Activated CD8-positive, alpha-beta T cell treated with anti-CD3 and anti-CD28 coated beads for 36 hours (primary cell): ENCODE data around the gene SERPINA12. TPM values are rescaled to one million over a fixed set of nuclear protein-coding genes. Genes with fewer than 3 reads are reported as not detected.

Source experiments
- ATAC-seq: fragments of 200-7000 bp; cut with Tn5 transposase; one replicate; pipeline ENCODE4 v1.10.0; 2021; ENCODE audit warnings: mild to moderate bottlenecking, moderate library complexity
- CTCF ChIA-PET: fragments of 350-600 bp; sonication (Branson Sonifier 250); formaldehyde crosslinking; loops from one replicate; lab custom pipeline; 2021; ENCODE audit warnings: antibody characterized with exemption; lab: Charles Lee
- POLR2A ChIA-PET: fragments of 350-600 bp; sonication (Branson Sonifier 250); formaldehyde crosslinking; loops from one replicate; lab custom pipeline; 2021; ENCODE audit warnings: antibody characterized with exemption; lab: Charles Lee
- DNase-seq: peaks from one replicate; pipeline ENCODE4 v3.0.0-alpha.2; 2020
- H3K27ac Mint-ChIP-seq: one replicate; pipeline ENCODE4 v1.8.0; 2021; ENCODE audit warnings: mild to moderate bottlenecking, mixed read lengths
- H3K27me3 Mint-ChIP-seq: one replicate; pipeline ENCODE4 v1.8.0; 2021; ENCODE audit warnings: mixed read lengths
- H3K36me3 Mint-ChIP-seq: one replicate; pipeline ENCODE4 v1.8.0; 2021; ENCODE audit warnings: low read depth, mixed read lengths
- H3K4me1 Mint-ChIP-seq: one replicate; pipeline ENCODE4 v1.8.0; 2021; ENCODE audit warnings: low read depth, mixed read lengths
- H3K4me3 Mint-ChIP-seq: one replicate; pipeline ENCODE4 v1.8.0; 2021; ENCODE audit warnings: mild to moderate bottlenecking, moderate library complexity, mixed read lengths
- H3K9me3 Mint-ChIP-seq: one replicate; pipeline ENCODE4 v1.8.0; 2021; ENCODE audit warnings: mixed read lengths
- CTCF ChIP-seq: fragments of 200-600 bp; IDR thresholded peaks from one replicate; pipeline ENCODE4 v1.8.0; 2022; ENCODE audit warnings: antibody characterized with exemption, mild to moderate bottlenecking
- intact Hi-C: fragments of 100-400 bp; cut with micrococcal nuclease; formaldehyde crosslinking; loops from one replicate; pipeline ENCODE4 v1.10.0; 2022
- total RNA-seq, 2 experiments: library from RNA; stranded (reverse); gene quantifications; one replicate each; pipeline ENCODE4 v1.2.3, GENCODE V29; 2021

The SERPINA12 gene
- total RNA-seq, 2 experiments from 2014 or later, result not detected

DNA sequence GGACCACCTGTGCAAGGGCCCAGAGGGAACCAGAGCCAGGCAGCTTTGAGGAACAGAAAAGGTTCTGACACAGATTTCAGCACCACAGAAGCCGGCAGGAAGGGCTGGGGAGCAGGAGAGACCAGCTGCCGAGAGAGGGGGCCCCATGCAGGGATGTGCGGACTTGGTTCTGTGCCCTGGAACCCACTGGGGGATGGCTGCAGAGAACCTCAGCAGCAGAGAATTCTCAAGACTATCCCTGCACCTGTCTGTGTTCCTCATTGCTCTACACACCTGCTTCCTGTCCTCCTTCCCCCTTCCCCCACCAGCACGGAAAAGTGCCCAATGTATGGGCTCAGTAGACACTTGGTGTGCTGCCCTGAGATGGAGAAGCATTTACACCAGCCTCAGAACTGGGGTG lies 36.4 kb downstream of the SERPINA12 start:
- no peak for ATAC-seq
- TF ChIP-seq CTCF, result no peak
- intact Hi-C loops, result no loop called here
- ChIA-PET CTCF (interaction anchor here (2.2 kb wide), 1 partner anchor 13 kb away, joined by 10 read pairs; no protein-coding TSS in a partner anchor), POLR2A (no interaction called here)
- no peak for DNase-seq
- H3K4me3 Mint-ChIP-seq, result no peak overlapping the region
- H3K9me3 Mint-ChIP-seq, result no peaks in the 10 kb centered on the region
- H3K36me3 Mint-ChIP-seq, result no peaks in the 10 kb centered on the region
- H3K27me3 Mint-ChIP-seq, result peaks cover 7% of the 10 kb centered on the region
- H3K4me1 Mint-ChIP-seq, result no peaks in the 10 kb centered on the region
- H3K27ac Mint-ChIP-seq, result no peak overlapping the region

DNA sequence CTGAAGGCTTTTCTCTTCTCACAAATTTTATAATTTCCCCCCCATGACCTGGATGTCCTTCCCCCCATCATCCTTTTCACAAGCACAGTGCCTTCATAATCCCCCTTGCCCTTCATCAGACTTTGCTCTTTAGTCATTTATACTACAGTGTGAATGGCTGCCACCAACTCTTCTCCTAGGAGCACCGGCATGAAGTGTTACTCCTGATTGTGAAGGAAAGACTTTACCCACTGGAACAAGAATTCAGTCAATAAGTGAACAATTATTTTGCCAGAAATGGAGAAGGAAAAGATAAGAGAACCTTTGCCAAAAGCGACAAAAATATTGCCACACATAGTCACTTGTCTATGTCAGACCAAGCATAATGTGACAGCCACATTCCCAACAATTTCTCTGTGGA lies 38.2 kb downstream of the SERPINA12 start:
- ATAC-seq, result no peak
- no peak overlapping the region for H3K27ac Mint-ChIP-seq
- H3K36me3 Mint-ChIP-seq, result no peaks in the 10 kb centered on the region
- H3K4me1 Mint-ChIP-seq, result no peaks in the 10 kb centered on the region
- ChIA-PET POLR2A (no interaction called here), CTCF (interaction anchor here (1.0 kb wide), 1 partner anchor 47 kb away, joined by 3 read pairs; no protein-coding TSS in a partner anchor)
- intact Hi-C loops, result no loop called here
- no peak for DNase-seq
- H3K27me3 Mint-ChIP-seq, result peaks cover 11% of the 10 kb centered on the region
- no peak overlapping the region for H3K4me3 Mint-ChIP-seq
- no peak for TF ChIP-seq CTCF
- peaks cover 3% of the 10 kb centered on the region for H3K9me3 Mint-ChIP-seq

GRCh38 chr14:94470311-94470710 lies 39.0 kb downstream of the SERPINA12 start:
- Mint-ChIP-seq H3K9me3 (peaks cover 7% of the 10 kb centered on the region), H3K36me3 (no peaks in the 10 kb centered on the region), H3K27ac (no peak overlapping the region), H3K4me1 (no peaks in the 10 kb centered on the region), H3K27me3 (peaks cover 11% of the 10 kb centered on the region), H3K4me3 (no peak overlapping the region)
- ChIA-PET CTCF (interaction anchor here (1.0 kb wide), 1 partner anchor 47 kb away, joined by 3 read pairs; no protein-coding TSS in a partner anchor), POLR2A (no interaction called here)
- DNase-seq (no peak), ATAC-seq (no peak)
- intact Hi-C loops, result no loop called here
- TF ChIP-seq CTCF, result no peak

DNA sequence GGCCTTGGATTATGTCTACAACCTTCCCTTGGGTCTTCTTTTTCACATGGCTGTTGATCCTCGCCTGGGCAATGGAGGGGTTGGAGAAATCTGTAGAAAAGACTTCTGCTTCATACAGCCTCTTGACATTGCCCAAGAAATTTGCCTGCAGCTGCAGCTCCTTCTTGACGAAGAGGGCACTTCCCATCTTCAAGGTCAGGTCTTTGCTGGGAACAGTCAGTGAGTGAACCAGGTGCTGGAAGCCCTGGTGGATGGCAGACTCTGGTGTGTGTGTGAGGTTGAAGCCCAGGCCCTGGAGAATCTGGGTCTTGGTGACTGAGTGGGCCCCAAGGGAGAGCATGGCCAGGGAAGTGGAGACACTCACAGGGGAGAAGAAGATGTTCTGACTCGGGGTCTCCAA lies 40.0 kb downstream of the SERPINA12 start:
- DNase-seq, result no peak
- CTCF ChIA-PET, result interaction anchor here (1.2 kb wide), 2 partner anchors 16 to 17 kb away, joined by 3 read pairs; no protein-coding TSS in a partner anchor
- H3K4me3 Mint-ChIP-seq, result no peak overlapping the region
- H3K4me1 Mint-ChIP-seq, result no peaks in the 10 kb centered on the region
- no peak overlapping the region for H3K27ac Mint-ChIP-seq
- TF ChIP-seq CTCF, result no peak
- intact Hi-C loops, result no loop called here
- POLR2A ChIA-PET, result no interaction called here
- peaks cover 11% of the 10 kb centered on the region for H3K9me3 Mint-ChIP-seq
- ATAC-seq, result no peak
- H3K36me3 Mint-ChIP-seq, result no peaks in the 10 kb centered on the region
- H3K27me3 Mint-ChIP-seq, result peaks cover 11% of the 10 kb centered on the region

GRCh38 chr14:94467728-94468520 lies 41.3 kb downstream of the SERPINA12 start:
- ATAC-seq (no peak), DNase-seq (no peak)
- no peak for TF ChIP-seq CTCF
- H3K27me3 Mint-ChIP-seq, result peaks cover 11% of the 10 kb centered on the region
- H3K4me3 Mint-ChIP-seq, result no peak overlapping the region
- H3K36me3 Mint-ChIP-seq, result no peaks in the 10 kb centered on the region
- H3K9me3 Mint-ChIP-seq, result peaks cover 11% of the 10 kb centered on the region
- ChIA-PET POLR2A (no interaction called here), CTCF (interaction anchor here (1.2 kb wide), 2 partner anchors 17 to 18 kb away, joined by 3 read pairs; no protein-coding TSS in a partner anchor)
- no peak overlapping the region for H3K27ac Mint-ChIP-seq
- intact Hi-C loops, result no loop called here
- no peaks in the 10 kb centered on the region for H3K4me1 Mint-ChIP-seq
